Posterior vena cava (tissue), 2 donors: ENCODE data around the gene DHRS2. TPM values are rescaled to one million over a fixed set of nuclear protein-coding genes. Genes with fewer than 3 reads are reported as not detected.
"Not testable (repeated sequence)": the region's sequence is repeated elsewhere in the genome, so short reads cannot be mapped to it uniquely, and the experiment has no call there.

Source experiments
- DNase-seq: peaks from one replicate; pipeline ENCODE4 v3.0.0-alpha.2; 2020; ENCODE audit warnings: low spot score
- intact Hi-C, 2 donors: fragments of 100-400 bp; cut with DNase I; formaldehyde crosslinking; loops; one replicate each; pipeline versions ENCODE4 v1.14.1 to v1.14.2; 2022 to 2023
- long read RNA-seq, 2 donors: library from polyadenylated mRNA; unstranded; transcript quantifications; one replicate each; pipeline ENCODE4 v2.0.0, GENCODE V29; 2020 to 2021
- total RNA-seq, 2 donors: library from RNA; stranded (reverse); fragmentation: NEBNext Ultra II Directional; extraction: Animal tissue kit (Norgen Biotek cat#: 25700); gene quantifications; one replicate each; pipeline ENCODE4 v1.2.1, GENCODE V29; 2021
- donor health status: DM: yes; HTN: yes; CAD: no.
- donor health status: DM: yes; HTN: yes; CAD: no.

Gene DHRS2
- not detected for total RNA-seq
- long read RNA-seq, donor 1, result 0 reads
- long read RNA-seq, donor 2, result 0 reads

- DNase-seq, result no peak
- intact Hi-C loops, result loop anchor here in 1 of 2 donors (10.0 kb wide), 1 partner anchor 268 kb away; no protein-coding TSS in a partner anchor
Measured at GRCh38 chr14:23636317-23637211, at the start of gene DHRS2. TSS of gene DHRS2 (plus strand) at chr14:23636364. CDS start at chr14:23638865, 2,501 bp downstream.

DNA sequence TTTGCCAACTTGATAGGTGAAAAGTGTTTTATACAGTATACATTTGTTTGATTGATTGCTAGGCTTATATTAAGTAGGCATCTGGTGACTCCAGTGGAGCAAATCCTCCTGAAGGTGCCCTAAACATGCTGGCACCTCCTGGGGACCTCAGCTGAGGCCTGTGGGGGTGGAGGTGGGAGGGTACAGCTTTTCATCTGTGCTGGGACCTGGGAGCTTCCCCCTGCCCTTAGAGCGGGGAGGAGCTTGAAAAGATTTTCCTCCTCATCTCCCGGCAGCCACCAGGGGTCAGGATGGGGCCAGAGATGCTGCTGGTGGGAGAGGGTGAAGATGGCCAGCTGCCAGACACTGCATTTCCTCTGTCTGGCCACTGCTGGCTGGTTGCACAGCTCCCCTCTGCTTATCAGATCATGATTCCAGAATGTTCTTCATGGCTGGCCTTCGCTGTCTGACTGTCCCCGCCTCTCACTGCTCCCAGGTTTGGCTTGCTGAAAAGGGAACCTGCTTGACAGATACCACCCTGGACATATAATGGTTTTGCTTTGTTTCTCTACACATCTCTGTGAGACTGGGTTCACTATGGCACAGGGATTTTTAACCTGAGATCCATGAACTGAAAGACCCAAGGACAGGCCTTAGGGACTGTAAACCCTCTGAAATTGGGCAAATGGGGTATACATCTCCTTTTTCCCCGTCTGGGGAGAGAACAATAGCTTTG is 47.1 kb upstream of the DHRS2 start:
- intact Hi-C loops, result no loop called here
- peak; percentile 94 for DNase-seq

GRCh38 chr14:23589606-23590005 is 46.6 kb upstream of the DHRS2 start:
- intact Hi-C loops, result no loop called here

GRCh38 chr14:23590198-23590597 is 46.0 kb upstream of the DHRS2 start:
- DNase-seq, result peak; percentile 30

More at GRCh38 chr14:23589606-23590005, 46.6 kb upstream of the DHRS2 start:
- DNase-seq, result no peak

DNA sequence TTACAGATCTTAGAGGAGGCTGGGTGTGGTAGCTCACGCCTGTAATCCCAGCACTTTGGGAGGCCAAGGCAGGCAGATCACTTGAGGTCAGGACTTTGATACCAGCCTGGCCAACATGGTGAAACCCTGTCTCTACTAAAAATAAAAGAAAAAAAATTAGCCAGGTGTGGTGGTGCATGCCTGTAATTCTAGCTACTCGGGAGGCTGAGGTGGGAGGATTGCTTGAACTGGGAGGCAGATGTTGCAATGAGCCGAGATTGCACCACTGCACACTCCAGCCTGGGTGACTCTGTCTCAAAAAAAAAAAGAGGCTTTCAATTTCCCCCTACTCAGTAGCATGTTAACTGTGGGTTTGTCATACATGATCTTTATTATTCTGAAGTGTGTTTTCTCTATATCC is 42.0 kb upstream of the DHRS2 start:
- DNase-seq, intact Hi-C loops: not testable (repeated sequence)

More at GRCh38 chr14:23590198-23590597, 46.0 kb upstream of the DHRS2 start:
- intact Hi-C loops, result no loop called here

- intact Hi-C loops, result no loop called here
- DNase-seq, result no peak
Measured at GRCh38 chr14:23600322-23600707, 35.8 kb upstream of the DHRS2 start.

- no peak for DNase-seq
- intact Hi-C loops, result no loop called here
Measured at GRCh38 chr14:23600806-23601205, 35.4 kb upstream of the DHRS2 start.

DNA sequence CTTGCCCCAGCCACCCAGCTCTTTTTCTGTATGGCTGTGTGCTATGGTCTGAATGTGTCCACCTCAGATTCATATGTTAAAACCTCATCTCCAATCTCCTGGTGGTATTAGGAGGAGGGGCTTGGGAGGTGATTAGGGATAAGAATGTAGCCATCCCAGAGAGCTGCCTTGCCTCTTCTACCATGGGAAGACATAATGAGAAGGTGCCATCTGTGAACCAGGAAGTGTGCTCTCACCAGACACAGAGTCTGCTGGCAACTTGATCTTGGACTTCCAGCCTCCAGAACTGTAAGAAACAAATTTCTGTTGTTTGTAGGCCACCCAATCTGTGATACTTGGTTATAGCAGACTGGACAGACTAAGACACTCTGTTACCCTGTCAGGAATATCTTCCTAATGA is 34.7 kb upstream of the DHRS2 start:
- intact Hi-C loops, result no loop called here
- no peak for DNase-seq

DNA sequence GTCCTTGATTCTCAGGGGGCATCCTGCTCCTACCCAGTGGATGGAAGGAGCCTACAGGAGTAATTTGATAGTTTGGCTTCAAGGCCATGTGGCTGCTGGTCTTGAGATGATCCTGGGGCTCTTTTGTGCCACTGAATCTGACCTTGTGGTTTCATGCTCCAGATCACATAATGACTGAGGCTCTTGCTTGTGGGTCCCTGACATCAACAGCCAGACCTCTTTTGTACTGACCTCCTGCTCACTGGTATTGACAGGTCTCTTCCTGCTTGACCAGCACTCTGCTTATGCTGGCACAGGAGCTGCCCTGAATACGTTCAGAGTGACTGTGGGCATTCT is 34.4 kb upstream of the DHRS2 start:
- DNase-seq, result no peak
- intact Hi-C loops, result no loop called here

DNA sequence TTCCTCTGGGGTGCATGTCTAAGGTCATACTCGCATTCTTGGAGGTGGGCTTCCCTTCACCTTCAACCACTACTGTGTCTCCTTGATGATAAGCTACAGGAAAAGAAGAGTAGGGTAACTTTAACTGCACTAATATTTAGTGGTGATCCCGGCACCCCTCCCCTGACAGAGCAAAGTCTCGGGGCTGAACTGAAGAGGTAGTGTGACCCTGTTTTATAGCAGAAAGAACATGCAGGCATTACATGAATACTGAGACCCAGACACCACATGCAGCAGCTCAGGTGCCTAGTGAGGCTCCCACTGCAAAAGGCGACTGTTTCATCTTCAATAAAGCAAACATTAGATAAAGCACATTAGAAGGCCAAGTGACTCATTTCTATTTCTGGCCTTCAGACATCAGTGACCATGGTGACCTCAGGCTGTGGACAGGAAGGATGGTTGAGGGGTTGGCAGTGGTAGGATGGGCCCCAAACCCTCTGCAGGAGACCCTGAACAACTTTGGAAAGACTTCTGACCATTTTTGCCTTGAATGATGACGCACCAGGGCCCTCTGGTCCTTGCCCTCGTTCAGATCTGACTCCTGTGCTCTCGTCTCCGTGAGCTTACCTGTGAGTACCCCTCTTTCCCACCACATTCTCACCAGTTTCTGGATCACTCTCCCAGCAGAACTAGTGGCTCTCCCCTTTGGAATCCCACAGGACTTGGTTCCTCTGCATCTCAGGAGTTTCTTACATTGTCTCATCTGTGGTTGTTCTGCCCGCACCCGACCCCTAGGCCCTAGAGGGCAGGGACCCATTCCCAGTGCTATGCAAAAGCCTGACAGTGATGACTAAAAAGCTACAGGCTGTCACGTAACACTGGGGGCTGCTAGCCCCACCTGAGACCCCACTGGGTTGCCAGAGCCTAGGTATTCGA is 33.7 kb upstream of the DHRS2 start:
- intact Hi-C loops, result no loop called here
- no peak for DNase-seq

DNA sequence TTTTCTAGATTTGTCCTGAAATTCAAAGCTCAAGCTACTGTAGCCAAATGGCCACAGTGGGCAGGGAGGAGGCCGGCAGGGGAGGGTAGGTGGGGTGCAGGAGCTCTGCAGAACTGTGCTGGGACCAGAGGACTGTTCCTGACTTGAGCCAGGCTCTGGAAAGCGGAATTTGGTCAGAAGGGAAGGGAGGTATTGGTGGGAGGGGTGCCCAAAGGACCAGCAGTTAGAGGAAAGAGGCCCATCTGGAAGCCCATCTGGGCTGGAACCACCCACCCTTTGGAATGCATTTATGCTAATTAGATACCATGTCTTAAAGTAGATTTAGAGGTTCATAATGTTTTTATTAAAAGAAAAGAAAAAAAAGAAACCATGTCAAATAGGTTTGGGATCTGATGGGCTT is 33.1 kb upstream of the DHRS2 start:
- intact Hi-C loops, result no loop called here

GRCh38 chr14:23604148-23604547 is 32.0 kb upstream of the DHRS2 start:
- DNase-seq, result no peak
- intact Hi-C loops, result no loop called here

More for the DNA sequence above, 33.1 kb upstream of the DHRS2 start:
- no peak for DNase-seq

DNA sequence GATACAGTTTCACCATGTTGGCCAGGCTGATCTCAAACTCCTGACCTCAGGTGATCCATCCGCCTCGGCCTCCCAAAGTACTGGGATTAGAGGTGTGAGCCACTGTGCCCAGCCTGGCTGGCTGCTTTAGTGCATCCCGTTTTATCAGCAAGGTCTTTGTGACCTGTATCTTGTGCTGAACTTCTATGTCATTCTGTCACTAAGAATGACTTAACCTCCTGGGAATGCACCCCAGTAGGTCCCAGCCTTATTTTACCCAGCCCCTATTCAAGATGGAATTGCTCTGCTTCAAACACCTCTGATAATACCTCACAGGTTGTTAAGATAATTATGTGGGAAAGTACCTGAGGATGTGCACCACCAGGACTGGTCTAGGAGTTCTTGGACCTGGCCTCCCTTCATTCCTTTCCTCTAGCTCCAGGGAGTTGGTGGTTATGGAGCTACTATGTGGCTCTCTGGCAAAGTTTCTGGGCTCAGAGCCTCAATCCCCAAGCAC is 31.4 kb upstream of the DHRS2 start:
- intact Hi-C loops, result no loop called here
- no peak for DNase-seq

GRCh38 chr14:23605931-23606585 is 30.1 kb upstream of the DHRS2 start:
- intact Hi-C loops, result no loop called here
- DNase-seq, result no peak

DNA sequence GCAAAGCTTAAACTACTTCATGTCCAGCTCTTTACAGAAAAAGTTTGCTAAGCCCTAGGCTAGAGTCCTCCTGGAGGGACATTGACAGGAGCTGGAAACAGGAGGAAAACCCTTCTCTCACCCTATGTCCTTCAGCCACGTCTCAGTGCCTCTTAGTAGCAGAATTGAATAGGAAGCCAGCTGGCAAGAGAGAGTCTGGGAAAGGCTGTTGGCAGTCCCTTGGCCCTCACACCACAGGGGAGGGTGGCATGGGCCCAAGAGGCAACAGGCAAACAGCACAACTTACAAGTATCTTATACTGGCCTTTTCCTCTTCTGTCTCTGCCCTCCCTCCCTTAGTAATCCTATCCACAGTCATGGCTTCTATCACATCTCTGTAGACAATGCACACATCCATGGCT is 27.7 kb upstream of the DHRS2 start:
- intact Hi-C loops, result no loop called here
- no peak for DNase-seq

- intact Hi-C loops, result no loop called here
- DNase-seq, result no peak
Measured at GRCh38 chr14:23609001-23609400, 27.2 kb upstream of the DHRS2 start.

DNA sequence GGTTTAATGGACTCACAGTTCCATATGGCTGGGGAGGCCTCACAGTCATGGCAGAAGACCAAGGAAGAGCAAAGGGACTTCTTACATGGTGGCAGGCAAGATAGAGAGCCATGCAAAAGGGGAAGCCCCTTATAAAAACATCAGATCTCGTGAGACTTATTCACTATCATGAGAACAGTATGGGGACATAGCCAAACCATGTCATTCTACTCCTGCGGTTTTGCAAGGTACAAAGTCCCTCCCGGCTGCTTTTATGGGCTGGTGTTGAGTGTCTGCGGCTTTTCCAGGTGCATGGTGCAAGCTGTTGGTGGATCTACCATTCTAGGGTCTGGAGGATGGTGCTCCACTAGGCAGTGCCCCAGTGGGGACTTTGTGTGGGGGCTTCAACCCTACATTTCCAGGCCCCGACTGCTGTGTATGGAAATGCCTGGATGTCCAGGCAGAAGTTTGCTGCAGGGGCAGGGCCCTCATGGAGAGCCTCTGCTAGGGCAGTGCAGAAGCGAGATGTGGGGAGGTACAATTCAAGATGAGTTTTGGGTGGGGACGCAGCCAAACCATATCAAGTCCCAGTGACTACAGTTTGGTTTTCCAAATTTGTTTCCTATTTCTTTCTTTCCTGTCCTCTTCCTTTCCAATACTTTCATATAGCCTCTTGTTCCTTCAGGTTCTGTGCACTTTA is 26.6 kb upstream of the DHRS2 start:
- DNase-seq, intact Hi-C loops: not testable (repeated sequence)

DNA sequence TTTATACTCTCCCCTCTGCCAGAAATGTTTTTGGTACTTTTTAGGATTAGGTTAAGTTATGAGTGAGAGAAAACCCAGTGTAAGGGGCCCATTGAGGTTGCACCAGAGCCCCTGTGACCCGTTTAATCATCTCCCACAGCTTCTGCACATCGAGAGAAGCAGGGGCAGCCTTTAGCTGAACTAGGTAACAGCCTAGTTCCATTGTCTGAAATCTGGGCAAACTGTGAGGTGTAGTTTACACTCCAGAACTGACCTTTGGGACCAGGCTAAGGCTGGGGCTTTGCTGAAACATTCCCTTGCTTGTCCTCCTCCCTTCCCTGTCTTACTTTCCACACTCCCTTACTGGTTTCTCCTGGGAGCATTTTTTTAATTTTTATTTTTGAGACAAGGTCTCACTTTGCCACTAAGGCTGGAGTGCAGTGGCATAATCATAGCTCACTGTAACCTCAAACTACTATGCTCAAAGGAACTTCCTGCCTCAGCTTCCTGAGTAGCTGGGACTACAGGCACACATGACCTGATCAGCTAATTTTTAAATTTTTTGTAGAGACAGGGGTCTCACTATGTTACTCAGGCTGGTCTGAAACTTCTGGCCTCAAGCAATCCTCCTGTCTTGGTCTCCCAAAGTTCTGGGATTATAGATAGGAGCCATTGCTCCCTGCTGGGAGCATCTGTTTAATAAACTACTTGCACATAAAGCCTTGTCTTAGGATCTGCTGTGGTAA is 25.9 kb upstream of the DHRS2 start:
- intact Hi-C loops, result no loop called here
- no peak for DNase-seq
